Liver (tissue), 9 donors: ENCODE measurements around the gene NUCB2. TPM values are rescaled to one million over a fixed set of nuclear protein-coding genes. Genes with fewer than 3 reads are reported as not detected.

ENCODE experiments used
- DNase-seq: peaks from one replicate; pipeline ENCODE4 v3.0.0-alpha.2; 2017; ENCODE audit warnings: low spot score
- H3K27ac ChIP-seq, 2 donors: one replicate each; pipeline ENCODE4 v1.7.0; 2013; ENCODE audit warnings: inconsistent platforms in 2 of 2, low read length in 2 of 2, control low read depth in 1 of 2, low read depth in 1 of 2, mild to moderate bottlenecking in 1 of 2
- H3K27me3 ChIP-seq, 4 donors: one replicate each; pipeline versions ENCODE4 v1.6.1 to v1.7.0; 2013; ENCODE audit warnings: low read length in 3 of 4, inconsistent platforms in 1 of 4, mild to moderate bottlenecking in 1 of 4, moderate library complexity in 1 of 4; ENCODE audit not compliant: control insufficient read depth in 4 of 4, insufficient read depth in 4 of 4
- H3K36me3 ChIP-seq, 4 donors: one replicate each; pipeline versions ENCODE4 v1.6.1 to v1.7.0; 2013; ENCODE audit warnings: low read length in 3 of 4, mild to moderate bottlenecking in 3 of 4, low read depth in 1 of 4, moderate library complexity in 1 of 4; ENCODE audit not compliant: control insufficient read depth in 4 of 4, insufficient read depth in 3 of 4
- H3K4me1 ChIP-seq, 4 donors: one replicate each; pipeline versions ENCODE4 v1.6.1 to v1.7.0; 2013; ENCODE audit warnings: low read length in 3 of 4, mild to moderate bottlenecking in 3 of 4, moderate library complexity in 1 of 4; ENCODE audit not compliant: control insufficient read depth in 4 of 4, insufficient read depth in 4 of 4
- H3K4me3 ChIP-seq, 3 donors: one replicate each; pipeline versions ENCODE4 v1.6.1 to v1.7.0; 2013; ENCODE audit warnings: low read length in 3 of 3, control low read depth in 1 of 3, low read depth in 1 of 3, mild to moderate bottlenecking in 1 of 3
- H3K9ac ChIP-seq, 2 donors: one replicate each; pipeline ENCODE4 v1.7.0; 2013; ENCODE audit warnings: low read length in 2 of 2, mild to moderate bottlenecking in 2 of 2, moderate library complexity in 2 of 2, control low read depth in 1 of 2, low read depth in 1 of 2
- H3K9me3 ChIP-seq, 4 donors: one replicate each; pipeline versions ENCODE4 v1.6.1 to v1.7.0; 2013; ENCODE audit warnings: low read length in 3 of 4; ENCODE audit not compliant: control insufficient read depth in 4 of 4
- FOXA1 ChIP-seq: IDR thresholded peaks from 2 replicates; pipeline ENCODE4 v1.6.1; 2016; ENCODE audit warnings: antibody characterized with exemption
- FOXA2 ChIP-seq: IDR thresholded peaks from 2 replicates; pipeline ENCODE4 v1.6.1; 2016; ENCODE audit warnings: antibody characterized with exemption
- GABPA ChIP-seq, 2 donors: IDR thresholded peaks in 1 of 2; conservative IDR thresholded peaks in 1 of 2; 2 replicates each; pipeline ENCODE4 v1.6.1; 2016; ENCODE audit warnings: antibody characterized with exemption in 2 of 2, mild to moderate bottlenecking in 1 of 2, moderate library complexity in 1 of 2
- HNF4A ChIP-seq, 2 donors: conservative IDR thresholded peaks; 2 replicates each; pipeline ENCODE4 v1.6.1; 2016; ENCODE audit warnings: antibody characterized with exemption in 2 of 2, mild to moderate bottlenecking in 2 of 2
- HNF4G ChIP-seq: IDR thresholded peaks from 2 replicates; pipeline ENCODE4 v1.6.1; 2016; ENCODE audit warnings: antibody characterized with exemption
- JUND ChIP-seq, 2 donors: IDR thresholded peaks; 2 replicates each; pipeline ENCODE4 v1.6.1; 2016; ENCODE audit warnings: antibody characterized with exemption in 2 of 2
- NR2F2 ChIP-seq: IDR thresholded peaks from 2 replicates; pipeline ENCODE4 v1.6.1; 2016; ENCODE audit warnings: antibody characterized with exemption
- RAD21 ChIP-seq, 2 donors: IDR thresholded peaks; 2 replicates each; pipeline ENCODE4 v1.6.1; 2016; ENCODE audit warnings: antibody characterized with exemption in 2 of 2, mild to moderate bottlenecking in 2 of 2
- RXRA ChIP-seq, 2 donors: IDR thresholded peaks; 2 replicates each; pipeline ENCODE4 v1.6.1; 2017 to 2018; ENCODE audit warnings: antibody characterized with exemption in 2 of 2, mild to moderate bottlenecking in 1 of 2
- SP1 ChIP-seq: IDR thresholded peaks from 2 replicates; pipeline ENCODE4 v1.6.1; 2018; ENCODE audit warnings: antibody characterized with exemption, mild to moderate bottlenecking
- TAF1 ChIP-seq: conservative IDR thresholded peaks from 2 replicates; pipeline ENCODE4 v1.6.1; 2016; ENCODE audit warnings: antibody characterized with exemption, mild to moderate bottlenecking
- YY1 ChIP-seq: IDR thresholded peaks from 2 replicates; pipeline ENCODE4 v1.6.1; 2016; ENCODE audit warnings: antibody characterized with exemption, mild to moderate bottlenecking
- WGBS: extraction: QIAGEN DNeasy Blood & Tissue Kit; methylation state at CpG from one replicate; pipeline ENCODE4 v1.1.7; 2013; 5-methylcytosine and 5-hydroxymethylcytosine counted together
- polyA plus RNA-seq, 2 donors: library from polyadenylated mRNA; stranded (reverse) in 1 of 2; unstranded in 1 of 2; fragments of 200-250 nt in 1 of 2; fragments of >200 nt in 1 of 2; fragmentation: Nextera tagmentation in 1 of 2; extraction: Ambion mirVana in 1 of 2; gene quantifications; one replicate each; pipeline versions ENCODE4 v1.2.1 to v1.2.3, GENCODE V29; 2013 to 2015
- total RNA-seq, 2 donors: library from RNA; depleted of rRNA; stranded (reverse); fragments of >200 nt; gene quantifications; one replicate each; pipeline ENCODE4 v1.2.3, GENCODE V29; 2014
- TF ChIP-seq, protein P1 (sequence below): fragments of 150-350 bp; IDR thresholded peaks from 2 replicates; pipeline ENCODE4 v1.5.1; 2017; ENCODE audit warnings: improper control_type of control experiment, low read depth, low read length; ENCODE audit not compliant: missing input control
- TF ChIP-seq, protein P2 (sequence below): IDR thresholded peaks from 2 replicates; pipeline ENCODE4 v1.6.1; 2016; ENCODE audit warnings: antibody characterized with exemption
- TF ChIP-seq, protein P3 (sequence below): IDR thresholded peaks from 2 replicates; pipeline ENCODE4 v1.6.1; 2016; ENCODE audit warnings: antibody characterized with exemption
- TF ChIP-seq, protein P4 (sequence below): IDR thresholded peaks from 2 replicates; pipeline ENCODE4 v1.6.1; 2016; ENCODE audit warnings: antibody characterized with exemption, mild to moderate bottlenecking
- TF ChIP-seq, protein P5 (sequence below): IDR thresholded peaks from 2 replicates; pipeline ENCODE4 v1.6.1; 2016; ENCODE audit warnings: antibody characterized with exemption
- donor health status: healthy.
- donor health status: healthy.
- donor health status: healthy.
- donor health status: healthy.
- donor health status: healthy.

NUCB2 gene
- total and polyA plus RNA-seq, 4 donors: 68.5 to 112 (median 103) TPM

DNA sequence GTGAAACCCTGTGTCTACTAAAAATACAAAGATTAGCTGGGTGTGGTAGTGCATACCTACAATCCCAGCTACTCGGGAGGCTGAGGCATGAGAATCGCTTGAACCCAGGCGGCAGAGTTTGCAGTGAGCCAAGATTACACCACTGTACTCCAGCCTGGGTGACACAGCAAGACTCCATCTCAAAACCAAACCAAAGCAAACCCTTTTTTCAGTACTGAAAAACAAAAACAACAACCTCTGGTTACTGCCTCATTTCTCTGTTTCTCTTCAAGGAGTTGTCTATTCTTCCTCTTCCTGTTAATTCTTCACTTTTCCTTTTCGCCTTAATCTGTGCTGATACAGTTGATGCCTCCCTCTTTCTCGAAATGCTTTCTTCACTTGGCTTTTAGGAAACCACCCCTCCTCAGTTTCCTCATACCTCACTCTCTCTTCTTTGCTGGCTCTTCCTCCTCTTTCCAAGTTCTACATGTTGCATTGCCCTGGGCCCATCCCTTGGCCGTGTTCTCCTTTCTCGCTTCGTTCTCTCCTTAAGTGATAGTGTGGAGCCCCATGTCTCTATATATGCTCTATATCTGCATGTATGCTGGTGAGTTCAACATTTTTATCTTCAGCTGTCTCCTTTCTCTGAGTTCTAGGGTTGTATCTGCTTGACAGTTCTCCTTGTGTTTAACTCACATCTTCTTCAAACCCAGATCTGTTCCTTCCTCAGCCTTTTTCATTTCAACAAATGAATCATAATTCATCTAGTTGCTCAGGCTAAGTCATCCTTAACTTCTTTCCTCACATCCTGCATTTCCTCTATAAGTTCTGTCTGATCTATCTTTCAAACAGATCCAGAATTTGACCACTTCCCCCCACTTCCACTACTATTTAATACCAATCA, 37.1 kb downstream of the NUCB2 start:
- WGBS: 94% methylated on average over 8 of the region's 8 CpGs
- Histone ChIP-seq H3K4me3 (no peak overlapping the region), H3K36me3 (peaks cover 8 to 26% (median 12%) of the 10 kb centered on the region in 4 donors), H3K27me3 (no peaks in the 10 kb centered on the region), H3K9me3 (no peaks in the 10 kb centered on the region), H3K27ac (no peak overlapping the region), H3K4me1 (no peaks in the 10 kb centered on the region), H3K9ac (no peak overlapping the region)
- TF ChIP-seq SP1 (no peak), FOXA2 (no peak), YY1 (no peak), RAD21 (IDR thresholded peaks at IDR 0.05) (no peak), NR2F2 (no peak), HNF4G (no peak), JUND (IDR thresholded peaks at IDR 0.05) (no peak), HNF4A (conservative IDR thresholded peaks at IDR 0.05) (no peak), FOXA1 (no peak)
- TF ChIP-seq, protein P1, sequence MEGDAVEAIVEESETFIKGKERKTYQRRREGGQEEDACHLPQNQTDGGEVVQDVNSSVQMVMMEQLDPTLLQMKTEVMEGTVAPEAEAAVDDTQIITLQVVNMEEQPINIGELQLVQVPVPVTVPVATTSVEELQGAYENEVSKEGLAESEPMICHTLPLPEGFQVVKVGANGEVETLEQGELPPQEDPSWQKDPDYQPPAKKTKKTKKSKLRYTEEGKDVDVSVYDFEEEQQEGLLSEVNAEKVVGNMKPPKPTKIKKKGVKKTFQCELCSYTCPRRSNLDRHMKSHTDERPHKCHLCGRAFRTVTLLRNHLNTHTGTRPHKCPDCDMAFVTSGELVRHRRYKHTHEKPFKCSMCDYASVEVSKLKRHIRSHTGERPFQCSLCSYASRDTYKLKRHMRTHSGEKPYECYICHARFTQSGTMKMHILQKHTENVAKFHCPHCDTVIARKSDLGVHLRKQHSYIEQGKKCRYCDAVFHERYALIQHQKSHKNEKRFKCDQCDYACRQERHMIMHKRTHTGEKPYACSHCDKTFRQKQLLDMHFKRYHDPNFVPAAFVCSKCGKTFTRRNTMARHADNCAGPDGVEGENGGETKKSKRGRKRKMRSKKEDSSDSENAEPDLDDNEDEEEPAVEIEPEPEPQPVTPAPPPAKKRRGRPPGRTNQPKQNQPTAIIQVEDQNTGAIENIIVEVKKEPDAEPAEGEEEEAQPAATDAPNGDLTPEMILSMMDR: no peak
- TF ChIP-seq, protein P2, sequence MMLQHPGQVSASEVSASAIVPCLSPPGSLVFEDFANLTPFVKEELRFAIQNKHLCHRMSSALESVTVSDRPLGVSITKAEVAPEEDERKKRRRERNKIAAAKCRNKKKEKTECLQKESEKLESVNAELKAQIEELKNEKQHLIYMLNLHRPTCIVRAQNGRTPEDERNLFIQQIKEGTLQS: no peak
- no peak for DNase-seq

DNA sequence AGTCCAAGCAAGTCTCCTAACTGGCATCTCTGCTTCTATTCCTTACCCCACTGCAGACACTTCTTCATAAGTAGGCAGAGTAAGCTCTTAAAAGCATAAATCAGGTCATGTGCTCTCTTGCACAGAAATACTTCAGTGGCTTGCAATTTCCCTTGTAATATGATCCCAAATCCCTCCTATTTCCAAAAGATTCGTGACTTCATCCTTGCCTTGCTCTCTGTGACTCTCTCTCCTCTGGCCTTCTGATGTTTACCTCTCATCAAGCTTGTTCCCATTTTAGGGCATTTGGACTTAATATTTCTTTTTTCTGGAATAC, 37.7 kb downstream of the NUCB2 start:
- Histone ChIP-seq H3K4me3 (no peak overlapping the region), H3K4me1 (no peaks in the 10 kb centered on the region), H3K27ac (no peak overlapping the region), H3K36me3 (peaks cover 8 to 26% (median 13%) of the 10 kb centered on the region in 4 donors), H3K9me3 (no peaks in the 10 kb centered on the region), H3K9ac (no peak overlapping the region), H3K27me3 (no peaks in the 10 kb centered on the region)
- TF ChIP-seq, protein P3, sequence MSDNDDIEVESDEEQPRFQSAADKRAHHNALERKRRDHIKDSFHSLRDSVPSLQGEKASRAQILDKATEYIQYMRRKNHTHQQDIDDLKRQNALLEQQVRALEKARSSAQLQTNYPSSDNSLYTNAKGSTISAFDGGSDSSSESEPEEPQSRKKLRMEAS: no peak
- TF ChIP-seq FOXA1: no peak
- TF ChIP-seq, protein P2: no peak
- no peak for TF ChIP-seq NR2F2
- no peak for TF ChIP-seq SP1
- TF ChIP-seq RAD21 (IDR thresholded peaks at IDR 0.05): no peak
- no peak for TF ChIP-seq HNF4A (conservative IDR thresholded peaks at IDR 0.05)
- TF ChIP-seq FOXA2: no peak
- TF ChIP-seq RXRA (IDR thresholded peaks at IDR 0.05): no peak
- TF ChIP-seq, protein P4, sequence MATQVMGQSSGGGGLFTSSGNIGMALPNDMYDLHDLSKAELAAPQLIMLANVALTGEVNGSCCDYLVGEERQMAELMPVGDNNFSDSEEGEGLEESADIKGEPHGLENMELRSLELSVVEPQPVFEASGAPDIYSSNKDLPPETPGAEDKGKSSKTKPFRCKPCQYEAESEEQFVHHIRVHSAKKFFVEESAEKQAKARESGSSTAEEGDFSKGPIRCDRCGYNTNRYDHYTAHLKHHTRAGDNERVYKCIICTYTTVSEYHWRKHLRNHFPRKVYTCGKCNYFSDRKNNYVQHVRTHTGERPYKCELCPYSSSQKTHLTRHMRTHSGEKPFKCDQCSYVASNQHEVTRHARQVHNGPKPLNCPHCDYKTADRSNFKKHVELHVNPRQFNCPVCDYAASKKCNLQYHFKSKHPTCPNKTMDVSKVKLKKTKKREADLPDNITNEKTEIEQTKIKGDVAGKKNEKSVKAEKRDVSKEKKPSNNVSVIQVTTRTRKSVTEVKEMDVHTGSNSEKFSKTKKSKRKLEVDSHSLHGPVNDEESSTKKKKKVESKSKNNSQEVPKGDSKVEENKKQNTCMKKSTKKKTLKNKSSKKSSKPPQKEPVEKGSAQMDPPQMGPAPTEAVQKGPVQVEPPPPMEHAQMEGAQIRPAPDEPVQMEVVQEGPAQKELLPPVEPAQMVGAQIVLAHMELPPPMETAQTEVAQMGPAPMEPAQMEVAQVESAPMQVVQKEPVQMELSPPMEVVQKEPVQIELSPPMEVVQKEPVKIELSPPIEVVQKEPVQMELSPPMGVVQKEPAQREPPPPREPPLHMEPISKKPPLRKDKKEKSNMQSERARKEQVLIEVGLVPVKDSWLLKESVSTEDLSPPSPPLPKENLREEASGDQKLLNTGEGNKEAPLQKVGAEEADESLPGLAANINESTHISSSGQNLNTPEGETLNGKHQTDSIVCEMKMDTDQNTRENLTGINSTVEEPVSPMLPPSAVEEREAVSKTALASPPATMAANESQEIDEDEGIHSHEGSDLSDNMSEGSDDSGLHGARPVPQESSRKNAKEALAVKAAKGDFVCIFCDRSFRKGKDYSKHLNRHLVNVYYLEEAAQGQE: no peak
- TF ChIP-seq, protein P1: no peak
- TF ChIP-seq YY1: no peak
- TF ChIP-seq, protein P5, sequence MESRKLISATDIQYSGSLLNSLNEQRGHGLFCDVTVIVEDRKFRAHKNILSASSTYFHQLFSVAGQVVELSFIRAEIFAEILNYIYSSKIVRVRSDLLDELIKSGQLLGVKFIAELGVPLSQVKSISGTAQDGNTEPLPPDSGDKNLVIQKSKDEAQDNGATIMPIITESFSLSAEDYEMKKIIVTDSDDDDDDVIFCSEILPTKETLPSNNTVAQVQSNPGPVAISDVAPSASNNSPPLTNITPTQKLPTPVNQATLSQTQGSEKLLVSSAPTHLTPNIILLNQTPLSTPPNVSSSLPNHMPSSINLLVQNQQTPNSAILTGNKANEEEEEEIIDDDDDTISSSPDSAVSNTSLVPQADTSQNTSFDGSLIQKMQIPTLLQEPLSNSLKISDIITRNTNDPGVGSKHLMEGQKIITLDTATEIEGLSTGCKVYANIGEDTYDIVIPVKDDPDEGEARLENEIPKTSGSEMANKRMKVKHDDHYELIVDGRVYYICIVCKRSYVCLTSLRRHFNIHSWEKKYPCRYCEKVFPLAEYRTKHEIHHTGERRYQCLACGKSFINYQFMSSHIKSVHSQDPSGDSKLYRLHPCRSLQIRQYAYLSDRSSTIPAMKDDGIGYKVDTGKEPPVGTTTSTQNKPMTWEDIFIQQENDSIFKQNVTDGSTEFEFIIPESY: no peak
- TF ChIP-seq TAF1: no peak
- TF ChIP-seq HNF4G: no peak
- TF ChIP-seq GABPA (IDR thresholded peaks at IDR 0.05 in 1 of 2, conservative IDR thresholded peaks at IDR 0.05 in 1 of 2): no peak
- no peak for DNase-seq
- WGBS: 80% methylated on average over 1 of the region's 1 CpG
